ENCODE results near the gene FAM107B.

The FAM107B gene

GRCh38 chr10:14548970-14549369 lies 225.7 kb downstream of the FAM107B start:
- no peak for TF ChIP-seq CTCF (IDR thresholded peaks at IDR 0.05; ENCODE audit: low read length, missing control alignments)

GRCh38 chr10:14548474-14548873 lies 226.2 kb downstream of the FAM107B start:
- no peak for DNase-seq (ENCODE audit: low read depth)
- TF ChIP-seq CTCF (IDR thresholded peaks at IDR 0.05; ENCODE audit: low read length, missing control alignments) = no peak
- no peak overlapping the region for H3K4me3 ChIP-seq (replicated peaks; ENCODE audit: low read depth, low read length)

More at GRCh38 chr10:14548970-14549369, 225.7 kb downstream of the FAM107B start:
- H3K4me3 ChIP-seq (replicated peaks; ENCODE audit: low read depth, low read length) = no peak overlapping the region
- DNase-seq (ENCODE audit: low read depth) = no peak

GRCh38 chr10:14547816-14548215 lies 226.9 kb downstream of the FAM107B start:
- no peak for DNase-seq (ENCODE audit: low read depth)
- peak; percentile 20 for TF ChIP-seq CTCF (IDR thresholded peaks at IDR 0.05; ENCODE audit: low read length, missing control alignments)

GRCh38 chr10:14545827-14546226 lies 228.9 kb downstream of the FAM107B start:
- no peak for TF ChIP-seq CTCF (IDR thresholded peaks at IDR 0.05; ENCODE audit: low read length, missing control alignments)
- no peak overlapping the region for H3K4me3 ChIP-seq (replicated peaks; ENCODE audit: low read depth, low read length)
- peak; percentile 51 for DNase-seq (ENCODE audit: low read depth)

More at GRCh38 chr10:14547816-14548215, 226.9 kb downstream of the FAM107B start:
- no peak overlapping the region for H3K4me3 ChIP-seq (replicated peaks; ENCODE audit: low read depth, low read length)

- no peak overlapping the region for H3K4me3 ChIP-seq (replicated peaks; ENCODE audit: low read depth, low read length)
Observed at GRCh38 chr10:14543904-14544210, 230.8 kb downstream of the FAM107B start.

GRCh38 chr10:14543046-14543903 lies 231.4 kb downstream of the FAM107B start:
- H3K4me3 ChIP-seq (replicated peaks; ENCODE audit: low read depth, low read length) = no peak overlapping the region
- peak; percentile 31 for DNase-seq (ENCODE audit: low read depth)
- peak; percentile 17 for TF ChIP-seq CTCF (IDR thresholded peaks at IDR 0.05; ENCODE audit: low read length, missing control alignments)

More at GRCh38 chr10:14543904-14544210, 230.8 kb downstream of the FAM107B start:
- no peak for TF ChIP-seq CTCF (IDR thresholded peaks at IDR 0.05; ENCODE audit: low read length, missing control alignments)
- no peak for DNase-seq (ENCODE audit: low read depth)

GRCh38 chr10:14541379-14541778 lies 233.3 kb downstream of the FAM107B start:
- DNase-seq (ENCODE audit: low read depth) = no peak
- TF ChIP-seq CTCF (IDR thresholded peaks at IDR 0.05; ENCODE audit: low read length, missing control alignments) = no peak
- no peak overlapping the region for H3K4me3 ChIP-seq (replicated peaks; ENCODE audit: low read depth, low read length)

All from fibroblast of pulmonary artery (primary cell).